GM19023 (cell line): ENCODE data around the gene GGN.
"Not testable (repeated sequence)": the region's sequence is repeated elsewhere in the genome, so short reads cannot be mapped to it uniquely, and the experiment has no call there.

Experiments used
- ATAC-seq: cut with Tn5 transposase; IDR thresholded peaks from one replicate; pipeline ENCODE4 v1.9.1; 2021; ENCODE audit warnings: mild to moderate bottlenecking, moderate library complexity; ENCODE audit not compliant: unreplicated experiment

Gene GGN

GRCh38 chr19:38362946-38363688 is 24.7 kb downstream of the GGN start:
- not testable (repeated sequence) for ATAC-seq

GRCh38 chr19:38362076-38362945 is 25.5 kb downstream of the GGN start:
- ATAC-seq = peak; percentile 38

GRCh38 chr19:38361633-38362075 is 26.2 kb downstream of the GGN start:
- peak; percentile 56 for ATAC-seq

- no peak for ATAC-seq
Measured at GRCh38 chr19:38360839-38361631, 26.8 kb downstream of the GGN start.

- ATAC-seq = no peak
Measured at GRCh38 chr19:38360351-38360750, 27.5 kb downstream of the GGN start.

- no peak for ATAC-seq
Measured at GRCh38 chr19:38359242-38360021, 28.4 kb downstream of the GGN start.

- ATAC-seq = no peak
Measured at GRCh38 chr19:38358071-38358470, 29.8 kb downstream of the GGN start.

GRCh38 chr19:38355728-38356725 is 31.8 kb downstream of the GGN start:
- ATAC-seq = no peak

GRCh38 chr19:38352611-38353010 is 35.2 kb downstream of the GGN start:
- no peak for ATAC-seq

GRCh38 chr19:38351865-38352395 is 35.9 kb downstream of the GGN start:
- ATAC-seq = no peak

- no peak for ATAC-seq
Measured at GRCh38 chr19:38350883-38351282, 37.0 kb downstream of the GGN start.

GRCh38 chr19:38346837-38347236 is 41.0 kb downstream of the GGN start:
- no peak for ATAC-seq

GRCh38 chr19:38340927-38341326 is 46.9 kb downstream of the GGN start:
- ATAC-seq = no peak

GRCh38 chr19:38339011-38339410 is 48.8 kb downstream of the GGN start:
- ATAC-seq = not testable (repeated sequence)

- ATAC-seq = no peak
Measured at GRCh38 chr19:38337360-38337653, 50.5 kb downstream of the GGN start.

GRCh38 chr19:38336638-38337359 is 51.0 kb downstream of the GGN start:
- ATAC-seq = peak; percentile 50

- ATAC-seq = peak; percentile 70
Measured at GRCh38 chr19:38335949-38336637, 51.7 kb downstream of the GGN start.
